PC-3 (cell line): Measurements from ENCODE around the gene GBA3.

Experiments used
- EZH2phosphoT487 ChIP-seq: fragments of 300-600 bp; sonication (generic); IDR thresholded peaks from 2 replicates; pipeline ENCODE4 v1.6.1; 2018; ENCODE audit warnings: mild to moderate bottlenecking, antibody characterized with exemption, low read length, borderline replicate concordance
- TF ChIP-seq, protein P1 (sequence below): fragments of 300-600 bp; sonication (generic); conservative IDR thresholded peaks from 2 replicates; pipeline ENCODE4 v1.5.1; 2017; ENCODE audit warnings: antibody characterized with exemption, low read depth, mild to moderate bottlenecking, low read length

DNA sequence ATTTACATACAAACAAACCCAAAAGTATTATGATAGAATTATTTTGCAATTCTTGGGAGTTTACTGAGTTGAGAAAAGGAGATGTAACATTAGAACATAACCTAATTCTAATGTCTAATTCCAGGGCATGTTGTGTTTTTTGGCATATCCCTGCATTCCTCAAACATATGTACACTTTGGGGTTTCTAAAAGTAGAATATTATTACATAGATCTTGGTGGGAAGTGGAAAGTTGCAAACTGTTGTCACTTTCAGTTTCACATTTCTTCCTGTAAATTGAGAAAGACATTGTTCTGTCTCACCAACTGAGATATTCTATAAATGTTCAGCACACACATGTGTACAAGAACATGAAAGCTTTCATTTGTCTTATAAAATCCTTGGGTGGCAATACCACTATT lies 24.4 kb upstream of the GBA3 start:
- TF ChIP-seq, protein P1, sequence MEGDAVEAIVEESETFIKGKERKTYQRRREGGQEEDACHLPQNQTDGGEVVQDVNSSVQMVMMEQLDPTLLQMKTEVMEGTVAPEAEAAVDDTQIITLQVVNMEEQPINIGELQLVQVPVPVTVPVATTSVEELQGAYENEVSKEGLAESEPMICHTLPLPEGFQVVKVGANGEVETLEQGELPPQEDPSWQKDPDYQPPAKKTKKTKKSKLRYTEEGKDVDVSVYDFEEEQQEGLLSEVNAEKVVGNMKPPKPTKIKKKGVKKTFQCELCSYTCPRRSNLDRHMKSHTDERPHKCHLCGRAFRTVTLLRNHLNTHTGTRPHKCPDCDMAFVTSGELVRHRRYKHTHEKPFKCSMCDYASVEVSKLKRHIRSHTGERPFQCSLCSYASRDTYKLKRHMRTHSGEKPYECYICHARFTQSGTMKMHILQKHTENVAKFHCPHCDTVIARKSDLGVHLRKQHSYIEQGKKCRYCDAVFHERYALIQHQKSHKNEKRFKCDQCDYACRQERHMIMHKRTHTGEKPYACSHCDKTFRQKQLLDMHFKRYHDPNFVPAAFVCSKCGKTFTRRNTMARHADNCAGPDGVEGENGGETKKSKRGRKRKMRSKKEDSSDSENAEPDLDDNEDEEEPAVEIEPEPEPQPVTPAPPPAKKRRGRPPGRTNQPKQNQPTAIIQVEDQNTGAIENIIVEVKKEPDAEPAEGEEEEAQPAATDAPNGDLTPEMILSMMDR: no peak
- TF ChIP-seq EZH2phosphoT487: no peak
